KMS-11 (cell line): ENCODE results near the gene MAGEB3.

Experiments
- H2AFZ ChIP-seq: fragments of 200-600 bp; sonication (generic); 2 replicates; pipeline ENCODE4 v1.6.1; 2016; ENCODE audit warnings: antibody characterized with exemption, mixed run types, low read depth
- H3K27ac ChIP-seq: fragments of 200-600 bp; sonication (generic); 2 replicates; pipeline ENCODE4 v1.6.1; 2016; ENCODE audit warnings: mild to moderate bottlenecking, mixed run types
- H3K27me3 ChIP-seq: fragments of 200-600 bp; sonication (generic); 2 replicates; pipeline ENCODE4 v1.6.1; 2017; ENCODE audit warnings: mild to moderate bottlenecking, low read depth, mixed run types, moderate library complexity; ENCODE audit not compliant: insufficient read depth
- H3K36me3 ChIP-seq: fragments of 200-600 bp; sonication (generic); 2 replicates; pipeline ENCODE4 v1.6.1; 2017; ENCODE audit warnings: mild to moderate bottlenecking, mixed run types; ENCODE audit not compliant: insufficient read depth
- H3K4me1 ChIP-seq: fragments of 200-600 bp; sonication (generic); 2 replicates; pipeline ENCODE4 v1.6.1; 2016; ENCODE audit warnings: mild to moderate bottlenecking, low read depth, mixed run types; ENCODE audit not compliant: poor library complexity, severe bottlenecking
- H3K4me2 ChIP-seq: fragments of 200-600 bp; sonication (generic); 2 replicates; pipeline ENCODE4 v1.7.0; 2016; ENCODE audit warnings: mild to moderate bottlenecking, mixed run types
- H3K4me3 ChIP-seq: fragments of 200-600 bp; sonication (generic); IDR thresholded peaks from 2 replicates; pipeline ENCODE4 v1.6.1; 2017; ENCODE audit warnings: low read depth, low read length, mixed read lengths; ENCODE audit not compliant: insufficient read depth
- H3K79me2 ChIP-seq: fragments of 200-600 bp; sonication (generic); 2 replicates; pipeline ENCODE4 v1.6.1; 2016; ENCODE audit warnings: low read depth, mixed run types; ENCODE audit not compliant: insufficient read depth
- H3K9ac ChIP-seq: fragments of 200-600 bp; sonication (generic); 2 replicates; pipeline ENCODE4 v1.6.1; 2016; ENCODE audit warnings: mild to moderate bottlenecking, mixed run types
- H4K20me1 ChIP-seq: fragments of 200-600 bp; sonication (generic); 2 replicates; pipeline ENCODE4 v1.6.1; 2016; ENCODE audit warnings: mild to moderate bottlenecking, mixed run types; ENCODE audit not compliant: insufficient read depth
- TF ChIP-seq, protein P1 (sequence below): fragments of 200-600 bp; sonication (generic); conservative IDR thresholded peaks from 2 replicates; pipeline ENCODE4 v1.6.1; 2017; ENCODE audit warnings: low read depth, mild to moderate bottlenecking, antibody characterized with exemption, low read length, moderate library complexity, mixed read lengths

Gene MAGEB3

DNA sequence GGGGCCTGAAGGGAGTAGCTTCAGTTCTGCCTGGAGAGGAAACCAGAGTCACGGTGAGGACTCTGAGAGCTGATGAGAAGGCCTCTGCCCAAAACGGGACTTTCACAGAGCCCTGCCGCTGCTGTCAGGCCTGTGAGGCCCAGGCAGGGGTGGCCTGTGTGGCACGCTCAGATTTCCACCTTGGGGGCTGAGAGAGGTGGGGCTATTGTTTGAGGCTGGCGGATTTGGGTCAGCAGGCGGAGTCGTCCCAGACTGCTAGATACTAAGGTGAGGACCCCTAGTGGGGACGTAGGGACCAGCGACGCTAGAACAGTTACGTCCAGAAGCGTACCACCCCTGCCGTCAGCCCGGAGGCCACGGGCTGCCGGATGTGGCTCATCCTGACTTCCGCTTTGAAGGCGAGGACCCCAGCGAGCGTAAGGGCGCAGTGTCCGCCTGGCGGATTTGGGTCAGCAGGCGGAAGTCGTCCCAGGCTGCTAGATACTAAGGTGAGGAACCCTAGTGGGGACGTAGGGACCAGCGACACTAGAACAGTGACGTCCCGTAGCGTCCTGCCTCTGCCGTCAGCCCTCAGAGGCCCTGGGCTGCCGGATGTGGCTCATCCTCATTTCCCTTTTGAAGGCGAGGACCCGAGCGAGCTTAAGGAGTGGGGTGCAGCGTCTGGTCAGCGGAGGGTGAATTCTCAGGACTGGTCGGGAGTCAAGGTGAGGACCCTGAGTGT, 16.5 kb downstream of the MAGEB3 start, which contains the start of gene MAGEB1:
Gene MAGEB1, plus strand, starts transcription at position 378 of the 721 bp plus-strand sequence. CDS start 3,348 bp downstream, outside the sequence.
- H3K4me1 ChIP-seq = no peaks in the 10 kb centered on the region
- no peak within 1 kb of the TSS for H3K9ac ChIP-seq
- H3K4me2 ChIP-seq = no peak within 1 kb of the TSS
- H3K4me3 ChIP-seq = no peak within 1 kb of the TSS
- no peaks in the 10 kb centered on the region for H4K20me1 ChIP-seq
- no peaks in the 10 kb centered on the region for H3K79me2 ChIP-seq
- no peaks in the 10 kb centered on the region for H3K36me3 ChIP-seq
- H3K27me3 ChIP-seq = no peaks in the 10 kb centered on the region
- H3K27ac ChIP-seq = no peak within 1 kb of the TSS
- H2AFZ ChIP-seq = no peak within 1 kb of the TSS
- TF ChIP-seq, protein P1, sequence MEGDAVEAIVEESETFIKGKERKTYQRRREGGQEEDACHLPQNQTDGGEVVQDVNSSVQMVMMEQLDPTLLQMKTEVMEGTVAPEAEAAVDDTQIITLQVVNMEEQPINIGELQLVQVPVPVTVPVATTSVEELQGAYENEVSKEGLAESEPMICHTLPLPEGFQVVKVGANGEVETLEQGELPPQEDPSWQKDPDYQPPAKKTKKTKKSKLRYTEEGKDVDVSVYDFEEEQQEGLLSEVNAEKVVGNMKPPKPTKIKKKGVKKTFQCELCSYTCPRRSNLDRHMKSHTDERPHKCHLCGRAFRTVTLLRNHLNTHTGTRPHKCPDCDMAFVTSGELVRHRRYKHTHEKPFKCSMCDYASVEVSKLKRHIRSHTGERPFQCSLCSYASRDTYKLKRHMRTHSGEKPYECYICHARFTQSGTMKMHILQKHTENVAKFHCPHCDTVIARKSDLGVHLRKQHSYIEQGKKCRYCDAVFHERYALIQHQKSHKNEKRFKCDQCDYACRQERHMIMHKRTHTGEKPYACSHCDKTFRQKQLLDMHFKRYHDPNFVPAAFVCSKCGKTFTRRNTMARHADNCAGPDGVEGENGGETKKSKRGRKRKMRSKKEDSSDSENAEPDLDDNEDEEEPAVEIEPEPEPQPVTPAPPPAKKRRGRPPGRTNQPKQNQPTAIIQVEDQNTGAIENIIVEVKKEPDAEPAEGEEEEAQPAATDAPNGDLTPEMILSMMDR = no peak

DNA sequence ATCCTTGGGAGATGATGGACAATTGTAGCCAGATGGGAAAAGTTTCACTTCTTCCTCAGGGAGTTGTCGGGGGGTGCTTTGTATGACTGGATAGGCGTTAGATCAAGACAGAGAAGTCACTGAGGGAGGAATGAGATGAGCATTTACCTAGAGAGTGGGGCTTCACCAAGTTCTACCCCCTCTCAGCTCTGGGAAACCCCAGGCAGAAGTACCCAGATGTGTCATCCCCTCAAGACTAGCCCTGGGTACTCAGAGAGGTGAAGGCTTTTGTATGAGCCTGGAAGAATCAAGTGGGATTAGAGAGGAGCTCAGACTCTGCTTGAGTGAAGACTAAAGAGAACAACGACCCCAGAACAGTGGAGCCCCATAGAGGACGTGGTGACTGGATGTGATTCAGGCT, 18.4 kb downstream of the MAGEB3 start:
- H3K4me3 ChIP-seq = no peak overlapping the region
- no peak overlapping the region for H3K4me2 ChIP-seq
- no peak overlapping the region for H3K9ac ChIP-seq
- no peaks in the 10 kb centered on the region for H3K27me3 ChIP-seq
- H4K20me1 ChIP-seq = no peaks in the 10 kb centered on the region
- no peaks in the 10 kb centered on the region for H3K36me3 ChIP-seq
- H3K79me2 ChIP-seq = no peaks in the 10 kb centered on the region
- no peaks in the 10 kb centered on the region for H3K4me1 ChIP-seq
- H3K27ac ChIP-seq = no peak overlapping the region
- TF ChIP-seq, protein P1 = no peak
- no peak overlapping the region for H2AFZ ChIP-seq

DNA sequence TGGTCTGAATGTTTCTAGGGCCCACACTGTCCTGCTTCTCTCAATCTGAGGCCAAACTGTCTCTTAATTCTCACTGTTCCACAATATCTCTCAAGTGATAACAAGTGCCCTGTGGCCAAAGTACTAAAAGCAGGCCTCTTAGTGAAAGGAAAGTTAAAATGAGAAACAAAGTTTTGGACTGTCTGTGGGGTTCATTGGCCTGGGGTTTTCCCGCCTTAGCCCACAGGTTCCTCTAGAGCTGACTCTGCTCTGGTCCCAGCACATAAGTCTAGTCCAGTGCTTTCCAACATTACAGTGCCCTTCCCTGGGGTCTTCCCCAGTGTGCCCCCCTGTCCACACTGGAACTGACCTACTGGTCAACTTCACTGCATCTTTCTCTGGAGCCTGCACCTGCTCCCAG, 22.8 kb downstream of the MAGEB3 start:
- no peak overlapping the region for H3K4me2 ChIP-seq
- H3K4me3 ChIP-seq = no peak overlapping the region
- no peaks in the 10 kb centered on the region for H3K79me2 ChIP-seq
- TF ChIP-seq, protein P1 = no peak
- no peaks in the 10 kb centered on the region for H3K4me1 ChIP-seq
- no peaks in the 10 kb centered on the region for H4K20me1 ChIP-seq
- H3K27ac ChIP-seq = no peak overlapping the region
- no peaks in the 10 kb centered on the region for H3K27me3 ChIP-seq
- no peak overlapping the region for H2AFZ ChIP-seq
- no peaks in the 10 kb centered on the region for H3K36me3 ChIP-seq
- no peak overlapping the region for H3K9ac ChIP-seq

DNA sequence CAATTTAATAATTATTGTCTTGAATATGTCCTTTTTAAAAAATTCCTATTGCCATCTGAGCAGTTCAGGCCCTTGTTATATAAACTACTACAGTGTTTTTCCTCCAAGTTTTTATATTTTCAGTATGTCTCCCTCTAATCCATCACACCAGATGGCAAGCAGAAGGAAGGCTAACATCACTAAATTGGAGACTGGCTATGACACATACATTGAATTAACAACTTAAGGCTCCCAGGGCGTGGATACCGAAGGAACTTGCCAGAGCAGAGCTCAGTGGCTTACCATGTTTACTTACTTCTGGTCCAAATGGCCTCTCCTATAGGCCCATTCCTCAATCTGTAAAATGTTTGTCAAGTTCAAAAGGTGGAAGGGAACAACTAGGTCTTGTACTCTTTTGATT, 29.5 kb downstream of the MAGEB3 start:
- no peak overlapping the region for H2AFZ ChIP-seq
- H4K20me1 ChIP-seq = no peaks in the 10 kb centered on the region
- H3K4me1 ChIP-seq = no peaks in the 10 kb centered on the region
- H3K9ac ChIP-seq = no peak overlapping the region
- TF ChIP-seq, protein P1 = no peak
- H3K79me2 ChIP-seq = no peaks in the 10 kb centered on the region
- H3K36me3 ChIP-seq = no peaks in the 10 kb centered on the region
- no peak overlapping the region for H3K4me3 ChIP-seq
- no peaks in the 10 kb centered on the region for H3K27me3 ChIP-seq
- H3K4me2 ChIP-seq = no peak overlapping the region
- H3K27ac ChIP-seq = no peak overlapping the region
